ENCODE measurements around the gene ZDHHC12.
"Not testable (repeated sequence)": the region's sequence is repeated elsewhere in the genome, so short reads cannot be mapped to it uniquely, and the experiment has no call there.

ZDHHC12 gene

DNA sequence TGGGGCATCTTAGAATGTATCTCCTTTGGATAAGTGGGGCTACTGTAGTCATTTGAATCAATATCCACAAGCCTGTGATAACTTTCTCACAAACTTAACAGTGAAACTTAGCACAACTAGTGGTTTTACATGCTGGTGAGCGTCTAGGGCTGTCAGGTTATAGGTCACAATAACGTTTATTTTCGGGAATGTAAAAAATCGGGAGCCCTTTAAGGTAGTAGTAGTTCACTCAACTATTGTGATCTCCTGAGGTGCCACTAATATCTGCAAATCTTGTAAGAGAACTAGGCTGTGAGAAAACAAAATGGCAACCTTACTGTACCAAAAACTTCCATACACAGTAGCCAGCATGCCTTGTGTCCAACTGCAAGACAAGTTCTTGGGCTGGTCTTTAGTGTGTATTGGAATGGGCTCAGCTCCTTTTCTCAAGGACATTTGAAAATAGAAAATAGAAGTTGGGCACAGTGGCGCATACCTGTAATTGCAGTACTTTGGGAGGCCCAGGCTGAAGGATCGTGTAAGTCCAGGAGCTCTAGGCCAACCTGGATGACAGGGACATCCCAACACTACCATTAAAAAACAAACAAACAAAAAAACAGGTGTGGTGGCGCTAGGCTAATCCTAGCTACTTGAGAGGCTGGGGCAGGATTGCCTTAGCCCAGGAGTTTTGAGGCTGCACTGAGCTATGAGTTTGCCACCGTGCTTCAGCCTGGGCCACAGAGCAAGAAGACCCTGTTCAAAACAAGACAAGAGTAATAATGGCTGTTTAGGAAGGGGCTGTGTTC lies 26.8 kb downstream of the ZDHHC12 start:
- no peak overlapping the region for H3K4me3 ChIP-seq (ENCODE audit: low read depth, low read length)
- no peak for DNase-seq (ENCODE audit: low read depth)
- TF ChIP-seq, protein P1, sequence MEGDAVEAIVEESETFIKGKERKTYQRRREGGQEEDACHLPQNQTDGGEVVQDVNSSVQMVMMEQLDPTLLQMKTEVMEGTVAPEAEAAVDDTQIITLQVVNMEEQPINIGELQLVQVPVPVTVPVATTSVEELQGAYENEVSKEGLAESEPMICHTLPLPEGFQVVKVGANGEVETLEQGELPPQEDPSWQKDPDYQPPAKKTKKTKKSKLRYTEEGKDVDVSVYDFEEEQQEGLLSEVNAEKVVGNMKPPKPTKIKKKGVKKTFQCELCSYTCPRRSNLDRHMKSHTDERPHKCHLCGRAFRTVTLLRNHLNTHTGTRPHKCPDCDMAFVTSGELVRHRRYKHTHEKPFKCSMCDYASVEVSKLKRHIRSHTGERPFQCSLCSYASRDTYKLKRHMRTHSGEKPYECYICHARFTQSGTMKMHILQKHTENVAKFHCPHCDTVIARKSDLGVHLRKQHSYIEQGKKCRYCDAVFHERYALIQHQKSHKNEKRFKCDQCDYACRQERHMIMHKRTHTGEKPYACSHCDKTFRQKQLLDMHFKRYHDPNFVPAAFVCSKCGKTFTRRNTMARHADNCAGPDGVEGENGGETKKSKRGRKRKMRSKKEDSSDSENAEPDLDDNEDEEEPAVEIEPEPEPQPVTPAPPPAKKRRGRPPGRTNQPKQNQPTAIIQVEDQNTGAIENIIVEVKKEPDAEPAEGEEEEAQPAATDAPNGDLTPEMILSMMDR (IDR thresholded peaks at IDR 0.05; ENCODE audit: insufficient read depth, low read depth, low read length, missing control alignments): no peak

- H3K4me3 ChIP-seq (ENCODE audit: low read depth, low read length): no peak overlapping the region
- no peak for DNase-seq (ENCODE audit: low read depth)
- TF ChIP-seq, protein P1 (IDR thresholded peaks at IDR 0.05; ENCODE audit: insufficient read depth, low read depth, low read length, missing control alignments): no peak
These were observed 29.6 kb downstream of the ZDHHC12 start for GRCh38 chr9:128694344-128694743.

GRCh38 chr9:128693738-128694137 lies 30.2 kb downstream of the ZDHHC12 start:
- not testable (repeated sequence) for H3K4me3 ChIP-seq (ENCODE audit: low read depth, low read length); DNase-seq (ENCODE audit: low read depth)

GRCh38 chr9:128690684-128691034 lies 33.3 kb downstream of the ZDHHC12 start:
- no peak for DNase-seq (ENCODE audit: low read depth)
- H3K4me3 ChIP-seq (ENCODE audit: low read depth, low read length): peak overlapping the region; percentile 93
- TF ChIP-seq, protein P1 (IDR thresholded peaks at IDR 0.05; ENCODE audit: insufficient read depth, low read depth, low read length, missing control alignments): no peak

DNA sequence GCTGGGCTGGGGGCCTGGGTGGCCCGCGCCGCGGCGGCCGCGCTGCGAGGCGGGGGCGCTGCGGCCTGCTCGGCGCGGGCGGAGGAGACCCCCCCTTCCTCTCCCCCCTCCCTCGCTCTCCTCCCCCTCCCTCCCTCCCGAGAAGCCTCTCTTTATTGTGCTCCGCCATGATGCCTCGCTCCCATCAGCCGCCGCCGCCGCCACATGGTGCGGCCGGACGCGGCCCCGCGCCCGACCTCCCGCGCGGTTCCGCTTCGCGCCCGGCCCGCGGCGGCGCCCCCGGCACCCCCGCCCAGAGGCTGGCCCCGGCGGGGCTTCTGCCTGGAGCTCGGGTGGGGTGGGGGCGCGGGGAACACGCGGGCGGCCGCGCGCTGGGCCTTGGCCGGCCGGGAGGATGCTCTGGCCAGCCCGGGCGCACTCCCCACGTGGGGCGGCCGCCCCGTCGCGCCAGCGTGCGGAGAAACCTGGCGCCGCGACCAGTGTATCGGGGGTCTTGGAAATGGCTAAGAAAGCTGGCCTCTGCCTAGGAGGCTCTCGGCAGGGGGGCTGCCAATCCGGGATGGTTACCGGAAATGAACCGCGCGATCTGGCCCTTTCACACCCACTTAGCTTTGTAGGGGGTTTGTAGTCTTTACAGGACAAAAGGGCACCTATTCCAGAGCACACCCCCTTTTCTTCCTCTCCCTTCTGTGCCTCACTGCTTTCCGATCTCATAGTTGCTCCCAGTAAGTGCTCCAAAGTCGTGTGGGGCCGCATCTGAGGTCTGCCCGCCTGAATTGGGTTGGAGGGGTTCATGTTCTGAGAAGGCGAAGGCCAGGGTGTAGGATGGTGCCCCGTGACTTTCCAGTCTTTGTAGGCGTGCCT lies 33.9 kb downstream of the ZDHHC12 start:
- H3K4me3 ChIP-seq (ENCODE audit: low read depth, low read length): peak overlapping the region; percentile 93
- TF ChIP-seq, protein P1 (IDR thresholded peaks at IDR 0.05; ENCODE audit: insufficient read depth, low read depth, low read length, missing control alignments): no peak
- peak; percentile 68 for DNase-seq (ENCODE audit: low read depth)

DNA sequence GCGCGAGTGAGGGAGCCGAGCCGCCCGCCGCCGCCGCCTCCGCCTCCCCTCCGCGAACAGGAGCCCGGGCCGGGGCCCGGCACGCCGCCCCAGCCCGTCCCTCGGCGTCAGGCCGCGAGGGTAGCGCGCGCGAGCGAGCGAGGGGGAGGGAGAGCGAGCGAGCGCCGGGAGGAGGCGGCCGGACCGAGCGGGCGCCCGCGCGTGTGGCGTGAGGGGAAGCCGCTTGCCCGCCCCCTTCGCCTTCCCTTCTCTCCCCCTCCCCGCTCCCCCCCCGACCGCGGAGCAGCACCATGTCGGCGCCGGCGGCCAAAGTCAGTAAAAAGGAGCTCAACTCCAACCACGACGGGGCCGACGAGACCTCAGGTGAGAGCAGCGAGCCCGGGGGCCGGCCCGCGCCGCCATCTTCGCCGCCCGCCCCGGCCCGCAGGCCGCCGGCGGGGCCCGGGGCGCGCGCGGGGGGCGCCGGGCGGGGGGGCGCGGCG lies 34.6 kb downstream of the ZDHHC12 start:
- no peak for DNase-seq (ENCODE audit: low read depth)
- peak overlapping the region; percentile 54 for H3K4me3 ChIP-seq (ENCODE audit: low read depth, low read length)
- TF ChIP-seq, protein P1 (IDR thresholded peaks at IDR 0.05; ENCODE audit: insufficient read depth, low read depth, low read length, missing control alignments): no peak

All from GM12865 (cell line).